T-helper 2 cell treated with Interferon-gamma antibody and Interleukin-4, amounts not matched to agents 5 μg/mL and 100 μg/mL, for 36 hours (primary cell): Measurements from ENCODE around the gene AFF2.

Experiments used
- DNase-seq: peaks from one replicate; pipeline ENCODE4 v3.0.0; 2021; ENCODE audit warnings: low spot score
- H3K27ac Mint-ChIP-seq: one replicate; pipeline ENCODE4 v1.8.0; 2021; ENCODE audit warnings: mild to moderate bottlenecking, mixed read lengths
- H3K27me3 Mint-ChIP-seq: one replicate; pipeline ENCODE4 v1.8.0; 2021; ENCODE audit warnings: low read depth, mixed read lengths
- H3K36me3 Mint-ChIP-seq: one replicate; pipeline ENCODE4 v1.8.0; 2021; ENCODE audit warnings: low read depth, mixed read lengths
- H3K4me1 Mint-ChIP-seq: one replicate; pipeline ENCODE4 v1.8.0; 2021; ENCODE audit warnings: low read depth, mixed read lengths
- H3K4me3 Mint-ChIP-seq: one replicate; pipeline ENCODE4 v1.8.0; 2022; ENCODE audit warnings: mild to moderate bottlenecking, moderate library complexity, mixed read lengths
- H3K9me3 Mint-ChIP-seq: one replicate; pipeline ENCODE4 v1.8.0; 2021; ENCODE audit warnings: mixed read lengths

The AFF2 gene

GRCh38 chrX:148542481-148543255 lies 42.3 kb downstream of the AFF2 start:
- Mint-ChIP-seq H3K4me3 (no peak overlapping the region), H3K9me3 (no peaks in the 10 kb centered on the region), H3K27me3 (no peaks in the 10 kb centered on the region), H3K27ac (no peak overlapping the region), H3K36me3 (no peaks in the 10 kb centered on the region), H3K4me1 (peaks cover under 1% of the 10 kb centered on the region)
- DNase-seq: no peak

GRCh38 chrX:148552775-148553174 lies 52.4 kb downstream of the AFF2 start:
- Mint-ChIP-seq H3K9me3 (no peaks in the 10 kb centered on the region), H3K4me1 (peaks cover 2% of the 10 kb centered on the region), H3K27ac (no peak overlapping the region), H3K27me3 (no peaks in the 10 kb centered on the region), H3K4me3 (no peak overlapping the region), H3K36me3 (no peaks in the 10 kb centered on the region)
- DNase-seq: no peak

- H3K4me3 Mint-ChIP-seq: no peak overlapping the region
- no peaks in the 10 kb centered on the region for H3K9me3 Mint-ChIP-seq
- no peak for DNase-seq
- H3K36me3 Mint-ChIP-seq: no peaks in the 10 kb centered on the region
- no peak overlapping the region for H3K27ac Mint-ChIP-seq
- peaks cover 2% of the 10 kb centered on the region for H3K4me1 Mint-ChIP-seq
- no peaks in the 10 kb centered on the region for H3K27me3 Mint-ChIP-seq
Measured at GRCh38 chrX:148555101-148555500, 54.7 kb downstream of the AFF2 start.

GRCh38 chrX:148555571-148556243 lies 55.3 kb downstream of the AFF2 start:
- peaks cover 2% of the 10 kb centered on the region for H3K4me1 Mint-ChIP-seq
- H3K27ac Mint-ChIP-seq: no peak overlapping the region
- H3K4me3 Mint-ChIP-seq: no peak overlapping the region
- H3K9me3 Mint-ChIP-seq: no peaks in the 10 kb centered on the region
- DNase-seq: peak; percentile 3
- no peaks in the 10 kb centered on the region for H3K27me3 Mint-ChIP-seq
- H3K36me3 Mint-ChIP-seq: no peaks in the 10 kb centered on the region

- no peaks in the 10 kb centered on the region for H3K27me3 Mint-ChIP-seq
- H3K27ac Mint-ChIP-seq: no peak overlapping the region
- no peaks in the 10 kb centered on the region for H3K9me3 Mint-ChIP-seq
- peaks cover 2% of the 10 kb centered on the region for H3K4me1 Mint-ChIP-seq
- DNase-seq: no peak
- no peaks in the 10 kb centered on the region for H3K36me3 Mint-ChIP-seq
- H3K4me3 Mint-ChIP-seq: no peak overlapping the region
Measured at GRCh38 chrX:148556498-148556897, 56.1 kb downstream of the AFF2 start.

- H3K36me3 Mint-ChIP-seq: no peaks in the 10 kb centered on the region
- DNase-seq: no peak
- H3K27ac Mint-ChIP-seq: no peak overlapping the region
- no peaks in the 10 kb centered on the region for H3K9me3 Mint-ChIP-seq
- peaks cover 1% of the 10 kb centered on the region for H3K4me1 Mint-ChIP-seq
- H3K27me3 Mint-ChIP-seq: no peaks in the 10 kb centered on the region
- H3K4me3 Mint-ChIP-seq: no peak overlapping the region
Measured at GRCh38 chrX:148562846-148563245, 62.4 kb downstream of the AFF2 start.

GRCh38 chrX:148567229-148567628 lies 66.8 kb downstream of the AFF2 start:
- H3K9me3 Mint-ChIP-seq: no peaks in the 10 kb centered on the region
- peaks cover 1% of the 10 kb centered on the region for H3K4me1 Mint-ChIP-seq
- H3K27ac Mint-ChIP-seq: no peak overlapping the region
- no peak for DNase-seq
- no peaks in the 10 kb centered on the region for H3K27me3 Mint-ChIP-seq
- no peaks in the 10 kb centered on the region for H3K36me3 Mint-ChIP-seq
- H3K4me3 Mint-ChIP-seq: no peak overlapping the region

- H3K36me3 Mint-ChIP-seq: no peaks in the 10 kb centered on the region
- no peak overlapping the region for H3K27ac Mint-ChIP-seq
- no peaks in the 10 kb centered on the region for H3K27me3 Mint-ChIP-seq
- H3K4me3 Mint-ChIP-seq: no peak overlapping the region
- no peaks in the 10 kb centered on the region for H3K9me3 Mint-ChIP-seq
- DNase-seq: no peak
- no peaks in the 10 kb centered on the region for H3K4me1 Mint-ChIP-seq
Measured at GRCh38 chrX:148567779-148568178, 67.4 kb downstream of the AFF2 start.

GRCh38 chrX:148568763-148569162 lies 68.3 kb downstream of the AFF2 start:
- H3K9me3 Mint-ChIP-seq: no peaks in the 10 kb centered on the region
- H3K36me3 Mint-ChIP-seq: no peaks in the 10 kb centered on the region
- no peaks in the 10 kb centered on the region for H3K27me3 Mint-ChIP-seq
- H3K4me1 Mint-ChIP-seq: no peaks in the 10 kb centered on the region
- DNase-seq: no peak
- H3K27ac Mint-ChIP-seq: no peak overlapping the region
- H3K4me3 Mint-ChIP-seq: no peak overlapping the region

- H3K36me3 Mint-ChIP-seq: no peaks in the 10 kb centered on the region
- H3K9me3 Mint-ChIP-seq: no peaks in the 10 kb centered on the region
- no peaks in the 10 kb centered on the region for H3K4me1 Mint-ChIP-seq
- H3K27me3 Mint-ChIP-seq: no peaks in the 10 kb centered on the region
- H3K27ac Mint-ChIP-seq: no peak overlapping the region
- DNase-seq: no peak
- no peak overlapping the region for H3K4me3 Mint-ChIP-seq
Measured at GRCh38 chrX:148572337-148572736, 71.9 kb downstream of the AFF2 start.

GRCh38 chrX:148573119-148573518 lies 72.7 kb downstream of the AFF2 start:
- DNase-seq: no peak
- Mint-ChIP-seq H3K4me3 (no peak overlapping the region), H3K9me3 (no peaks in the 10 kb centered on the region), H3K36me3 (no peaks in the 10 kb centered on the region), H3K27me3 (no peaks in the 10 kb centered on the region), H3K4me1 (no peaks in the 10 kb centered on the region), H3K27ac (no peak overlapping the region)

- no peaks in the 10 kb centered on the region for H3K4me1 Mint-ChIP-seq
- H3K27ac Mint-ChIP-seq: no peak overlapping the region
- H3K36me3 Mint-ChIP-seq: no peaks in the 10 kb centered on the region
- H3K9me3 Mint-ChIP-seq: no peaks in the 10 kb centered on the region
- no peaks in the 10 kb centered on the region for H3K27me3 Mint-ChIP-seq
- H3K4me3 Mint-ChIP-seq: no peak overlapping the region
- DNase-seq: no peak
Measured at GRCh38 chrX:148574237-148574973, 74.0 kb downstream of the AFF2 start.

- no peak for DNase-seq
- no peak overlapping the region for H3K27ac Mint-ChIP-seq
- H3K4me1 Mint-ChIP-seq: no peaks in the 10 kb centered on the region
- no peaks in the 10 kb centered on the region for H3K9me3 Mint-ChIP-seq
- H3K27me3 Mint-ChIP-seq: no peaks in the 10 kb centered on the region
- no peak overlapping the region for H3K4me3 Mint-ChIP-seq
- no peaks in the 10 kb centered on the region for H3K36me3 Mint-ChIP-seq
Measured at GRCh38 chrX:148576396-148576795, 76.0 kb downstream of the AFF2 start.

- H3K9me3 Mint-ChIP-seq: peaks cover 10% of the 10 kb centered on the region
- H3K4me1 Mint-ChIP-seq: peaks cover 4% of the 10 kb centered on the region
- DNase-seq: no peak
- no peaks in the 10 kb centered on the region for H3K27me3 Mint-ChIP-seq
- no peaks in the 10 kb centered on the region for H3K36me3 Mint-ChIP-seq
- no peak overlapping the region for H3K27ac Mint-ChIP-seq
- no peak overlapping the region for H3K4me3 Mint-ChIP-seq
Measured at GRCh38 chrX:148577741-148578140, 77.3 kb downstream of the AFF2 start.
